Muscle layer of duodenum (tissue), 2 donors: ENCODE results near the gene VPS33A.
"Not testable (repeated sequence)": the region's sequence is repeated elsewhere in the genome, so short reads cannot be mapped to it uniquely, and the experiment has no call there.

Experiments used
- H3K27ac ChIP-seq: one replicate; pipeline ENCODE4 v1.7.0; 2013; ENCODE audit warnings: mild to moderate bottlenecking, low read length
- H3K27me3 ChIP-seq: one replicate; pipeline ENCODE4 v1.7.0; 2013; ENCODE audit warnings: low read depth, mild to moderate bottlenecking, control low read depth, low read length
- H3K36me3 ChIP-seq, 2 donors: one replicate each; pipeline ENCODE4 v1.7.0; 2013; ENCODE audit warnings: low read length in 2 of 2, control low read depth in 1 of 2, mild to moderate bottlenecking in 1 of 2; ENCODE audit not compliant: insufficient read depth in 2 of 2, control insufficient read depth in 1 of 2
- H3K4me1 ChIP-seq, 2 donors: one replicate each; pipeline ENCODE4 v1.7.0; 2013; ENCODE audit warnings: low read length in 2 of 2, mild to moderate bottlenecking in 2 of 2, control low read depth in 1 of 2, moderate library complexity in 1 of 2; ENCODE audit not compliant: insufficient read depth in 2 of 2, control insufficient read depth in 1 of 2
- H3K4me3 ChIP-seq, 2 donors: one replicate each; pipeline ENCODE4 v1.7.0; 2013; ENCODE audit warnings: low read length in 2 of 2, low read depth in 1 of 2, mild to moderate bottlenecking in 1 of 2
- H3K9me3 ChIP-seq, 2 donors: one replicate each; pipeline ENCODE4 v1.7.0; 2013; ENCODE audit warnings: low read length in 2 of 2, control low read depth in 1 of 2, mild to moderate bottlenecking in 1 of 2; ENCODE audit not compliant: control insufficient read depth in 1 of 2
- donor health status: healthy.

Gene VPS33A

GRCh38 chr12:122295877-122296276, 29.6 kb upstream of the VPS33A start:
- Histone ChIP-seq H3K27me3 (no peaks in the 10 kb centered on the region), H3K4me3 (no peak overlapping the region), H3K9me3 (no peaks in the 10 kb centered on the region), H3K36me3 (peaks cover 22 to 38% of the 10 kb centered on the region in 2 donors), H3K4me1 (no peaks in the 10 kb centered on the region), H3K27ac (no peak overlapping the region)

- Histone ChIP-seq H3K9me3 (no peaks in the 10 kb centered on the region), H3K27ac (no peak overlapping the region), H3K27me3 (no peaks in the 10 kb centered on the region), H3K36me3 (peaks cover 18 to 28% of the 10 kb centered on the region in 2 donors), H3K4me1 (no peaks in the 10 kb centered on the region), H3K4me3 (no peak overlapping the region)
Observed at GRCh38 chr12:122293081-122293480, 26.8 kb upstream of the VPS33A start.

- no peaks in the 10 kb centered on the region for H3K4me1 ChIP-seq
- no peak overlapping the region for H3K27ac ChIP-seq
- no peaks in the 10 kb centered on the region for H3K9me3 ChIP-seq
- no peaks in the 10 kb centered on the region for H3K27me3 ChIP-seq
- H3K36me3 ChIP-seq: peaks cover 19 to 22% of the 10 kb centered on the region in 2 donors
- H3K4me3 ChIP-seq: no peak overlapping the region
Observed at GRCh38 chr12:122291431-122291830, 25.1 kb upstream of the VPS33A start.

GRCh38 chr12:122283680-122284079, 17.4 kb upstream of the VPS33A start:
- Histone ChIP-seq H3K4me3 (no peak overlapping the region), H3K9me3 (no peaks in the 10 kb centered on the region), H3K4me1 (no peaks in the 10 kb centered on the region), H3K27me3 (no peaks in the 10 kb centered on the region), H3K36me3 (peaks cover 20 to 29% of the 10 kb centered on the region in 2 donors), H3K27ac (no peak overlapping the region)

GRCh38 chr12:122282061-122282460, 15.8 kb upstream of the VPS33A start:
- no peaks in the 10 kb centered on the region for H3K27me3 ChIP-seq
- H3K4me1 ChIP-seq: no peaks in the 10 kb centered on the region
- H3K27ac ChIP-seq: no peak overlapping the region
- H3K4me3 ChIP-seq: no peak overlapping the region
- H3K9me3 ChIP-seq: no peaks in the 10 kb centered on the region
- H3K36me3 ChIP-seq: peaks cover 22 to 40% of the 10 kb centered on the region in 2 donors

- no peaks in the 10 kb centered on the region for H3K4me1 ChIP-seq
- no peaks in the 10 kb centered on the region for H3K9me3 ChIP-seq
- H3K27ac ChIP-seq: no peak overlapping the region
- H3K4me3 ChIP-seq: no peak overlapping the region
- peaks cover 33 to 65% of the 10 kb centered on the region in 2 donors for H3K36me3 ChIP-seq
- H3K27me3 ChIP-seq: no peaks in the 10 kb centered on the region
Observed at GRCh38 chr12:122276242-122276641, 9.9 kb upstream of the VPS33A start.

- no peak overlapping the region for H3K4me3 ChIP-seq
- no peak overlapping the region for H3K27ac ChIP-seq
- no peaks in the 10 kb centered on the region for H3K9me3 ChIP-seq
- H3K4me1 ChIP-seq: no peaks in the 10 kb centered on the region
- H3K36me3 ChIP-seq: peaks cover 33 to 73% of the 10 kb centered on the region in 2 donors
- H3K27me3 ChIP-seq: no peaks in the 10 kb centered on the region
Observed at GRCh38 chr12:122275459-122275858, 9.2 kb upstream of the VPS33A start.

- peaks cover 19 to 25% of the 10 kb centered on the region in 2 donors for H3K36me3 ChIP-seq
- no peaks in the 10 kb centered on the region for H3K27me3 ChIP-seq
- peak overlapping the region; percentile 88 to 94 for H3K4me3 ChIP-seq
- peak overlapping the region; percentile 89 for H3K27ac ChIP-seq
- H3K4me1 ChIP-seq: peaks cover 3 to 18% of the 10 kb centered on the region in 2 donors
- H3K9me3 ChIP-seq: no peaks in the 10 kb centered on the region
Observed at GRCh38 chr12:122265886-122266229, 436 bp downstream of the VPS33A start.

GRCh38 chr12:122265476-122265875, 818 bp downstream of the VPS33A start:
- Histone ChIP-seq H3K27me3 (no peaks in the 10 kb centered on the region), H3K4me1 (peaks cover 3 to 18% of the 10 kb centered on the region in 2 donors), H3K27ac (peak overlapping the region; percentile 89), H3K4me3 (peak overlapping the region; percentile 88 to 94), H3K36me3 (peaks cover 20 to 25% of the 10 kb centered on the region in 2 donors), H3K9me3 (no peaks in the 10 kb centered on the region)

GRCh38 chr12:122260735-122261134, 5.6 kb downstream of the VPS33A start:
- peaks cover 0 to 14% of the 10 kb centered on the region in 2 donors for H3K4me1 ChIP-seq
- H3K36me3 ChIP-seq: peaks cover 24 to 63% of the 10 kb centered on the region in 2 donors
- not testable (repeated sequence) for H3K27me3 ChIP-seq, H3K27ac ChIP-seq, H3K4me3 ChIP-seq, H3K9me3 ChIP-seq

- not testable (repeated sequence) for H3K4me3 ChIP-seq, H3K27ac ChIP-seq, H3K27me3 ChIP-seq, H3K9me3 ChIP-seq, H3K4me1 ChIP-seq
- peaks cover 24 to 63% of the 10 kb centered on the region in 2 donors for H3K36me3 ChIP-seq
Observed at GRCh38 chr12:122258939-122259338, 7.4 kb downstream of the VPS33A start.

GRCh38 chr12:122258462-122258861, 7.8 kb downstream of the VPS33A start:
- not testable (repeated sequence) for H3K4me3 ChIP-seq, H3K4me1 ChIP-seq, H3K9me3 ChIP-seq, H3K27ac ChIP-seq, H3K27me3 ChIP-seq
- peaks cover 20 to 63% of the 10 kb centered on the region in 2 donors for H3K36me3 ChIP-seq
